ENCODE results near the gene OBP2A. TPM values are rescaled to one million over a fixed set of nuclear protein-coding genes. Genes with fewer than 3 reads are reported as not detected.
A peak's percentile ranks its signal among the peaks of the same experiment; 100 is the strongest.
"Not testable (repeated sequence)": the region's sequence is repeated elsewhere in the genome, so short reads cannot be mapped to it uniquely, and the experiment has no call there.

OBP2A gene
- total RNA-seq, 4 donors from 2014 or later: 1.0 to 3.9 (median 1.7) TPM; not detected in 1

DNA sequence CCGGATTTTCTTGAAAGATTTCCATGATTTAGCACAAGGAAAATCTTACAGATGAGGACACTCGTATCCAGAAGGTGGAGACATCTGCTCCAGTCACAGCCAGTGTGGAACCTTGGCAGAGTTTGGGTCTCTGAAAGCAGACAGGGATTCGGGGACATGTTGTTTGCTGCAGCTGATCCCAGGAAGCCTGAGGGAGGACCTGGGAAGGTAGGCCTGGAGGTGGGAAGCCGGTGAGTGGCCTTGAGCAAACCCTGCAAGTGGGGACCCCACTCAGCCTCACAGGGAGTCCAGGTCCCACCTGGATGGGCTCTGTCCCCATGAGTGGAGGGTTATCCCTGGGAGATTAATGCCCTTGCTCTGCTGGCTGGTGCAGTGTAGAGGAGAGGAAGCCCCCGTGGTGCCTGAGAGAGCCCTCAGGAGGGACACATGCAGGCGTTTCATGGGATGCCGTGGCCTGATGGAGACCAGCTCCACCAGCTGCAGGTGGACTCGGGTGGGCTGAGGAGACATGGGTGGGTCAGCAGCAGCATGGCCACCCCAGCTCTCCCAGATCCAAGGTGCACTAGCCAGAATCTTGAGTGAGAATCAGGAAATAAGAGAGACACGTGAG lies 37.6 kb upstream of the OBP2A start:
- no peaks in the 10 kb centered on the region for H3K27me3 ChIP-seq
- peak; percentile 27 to 71 for DNase-seq (ENCODE audit: low spot score in 2 of 2)
- no peaks in the 10 kb centered on the region for H3K9me3 ChIP-seq
- peaks cover 19% of the 10 kb centered on the region for H3K36me3 ChIP-seq
- H3K4me1 ChIP-seq: no peaks in the 10 kb centered on the region
- 84% methylated on average over 9 of the region's 9 CpGs for WGBS
- no peak overlapping the region for H3K4me3 ChIP-seq
- TF ChIP-seq EP300 (IDR thresholded peaks at IDR 0.05): no peak
- TF ChIP-seq POLR2A (IDR thresholded peaks at IDR 0.05): no peak
- no peak for TF ChIP-seq POLR2AphosphoS5 (IDR thresholded peaks at IDR 0.05)
- TF ChIP-seq, protein P1, sequence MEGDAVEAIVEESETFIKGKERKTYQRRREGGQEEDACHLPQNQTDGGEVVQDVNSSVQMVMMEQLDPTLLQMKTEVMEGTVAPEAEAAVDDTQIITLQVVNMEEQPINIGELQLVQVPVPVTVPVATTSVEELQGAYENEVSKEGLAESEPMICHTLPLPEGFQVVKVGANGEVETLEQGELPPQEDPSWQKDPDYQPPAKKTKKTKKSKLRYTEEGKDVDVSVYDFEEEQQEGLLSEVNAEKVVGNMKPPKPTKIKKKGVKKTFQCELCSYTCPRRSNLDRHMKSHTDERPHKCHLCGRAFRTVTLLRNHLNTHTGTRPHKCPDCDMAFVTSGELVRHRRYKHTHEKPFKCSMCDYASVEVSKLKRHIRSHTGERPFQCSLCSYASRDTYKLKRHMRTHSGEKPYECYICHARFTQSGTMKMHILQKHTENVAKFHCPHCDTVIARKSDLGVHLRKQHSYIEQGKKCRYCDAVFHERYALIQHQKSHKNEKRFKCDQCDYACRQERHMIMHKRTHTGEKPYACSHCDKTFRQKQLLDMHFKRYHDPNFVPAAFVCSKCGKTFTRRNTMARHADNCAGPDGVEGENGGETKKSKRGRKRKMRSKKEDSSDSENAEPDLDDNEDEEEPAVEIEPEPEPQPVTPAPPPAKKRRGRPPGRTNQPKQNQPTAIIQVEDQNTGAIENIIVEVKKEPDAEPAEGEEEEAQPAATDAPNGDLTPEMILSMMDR (IDR thresholded peaks at IDR 0.05): no peak
- H3K27ac ChIP-seq: no peak overlapping the region

DNA sequence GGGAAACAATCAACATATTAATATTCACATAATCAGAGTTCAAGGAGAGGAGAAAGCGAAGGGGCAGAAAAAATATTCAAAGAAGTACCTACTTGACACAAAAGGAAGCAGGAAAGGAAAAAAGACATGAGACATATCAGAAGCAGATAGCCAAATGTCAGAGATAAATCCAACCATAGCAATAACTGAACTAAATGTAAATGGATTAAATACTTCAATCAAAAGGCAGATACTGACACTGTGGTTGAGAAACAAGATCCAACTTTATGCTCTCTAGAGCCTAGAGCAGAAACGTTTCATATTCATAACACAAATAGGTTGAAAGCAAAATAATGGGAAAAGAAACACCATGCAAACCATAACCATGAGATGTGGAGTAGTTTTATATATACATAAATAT lies 36.5 kb upstream of the OBP2A start:
- Histone ChIP-seq H3K27me3 (peaks cover under 1% of the 10 kb centered on the region), H3K4me1 (no peaks in the 10 kb centered on the region), H3K36me3 (peaks cover 7% of the 10 kb centered on the region), H3K4me3 (no peak overlapping the region), H3K9me3 (no peaks in the 10 kb centered on the region), H3K27ac (no peak overlapping the region)
- WGBS: 89% methylated on average over 2 of the region's 2 CpGs
- DNase-seq (ENCODE audit: low spot score in 2 of 2): no peak
- TF ChIP-seq, protein P1 (IDR thresholded peaks at IDR 0.05): no peak
- TF ChIP-seq POLR2AphosphoS5 (IDR thresholded peaks at IDR 0.05): no peak
- no peak for TF ChIP-seq EP300 (IDR thresholded peaks at IDR 0.05)
- TF ChIP-seq POLR2A (IDR thresholded peaks at IDR 0.05): no peak

DNA sequence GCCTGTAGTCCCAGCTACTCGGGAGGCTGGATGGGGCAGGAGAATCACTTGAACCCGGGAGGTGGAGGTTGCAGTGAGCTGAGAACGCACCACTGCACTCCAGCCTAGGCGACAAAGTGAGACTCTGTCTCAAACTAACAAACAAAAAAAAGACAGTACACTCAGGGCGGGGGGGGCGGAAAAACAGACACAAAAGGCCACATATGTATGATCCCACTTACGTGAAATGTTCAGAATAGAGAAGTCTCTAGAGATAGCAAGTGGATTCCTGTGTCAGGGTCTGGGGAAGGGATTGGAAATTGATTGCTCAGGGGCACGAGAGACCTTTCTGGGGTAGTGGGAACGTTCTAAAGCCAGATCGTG lies 33.7 kb upstream of the OBP2A start:
- DNase-seq (ENCODE audit: low spot score in 2 of 2): peak; percentile 8 to 37
- no peak for TF ChIP-seq EP300 (IDR thresholded peaks at IDR 0.05)

DNA sequence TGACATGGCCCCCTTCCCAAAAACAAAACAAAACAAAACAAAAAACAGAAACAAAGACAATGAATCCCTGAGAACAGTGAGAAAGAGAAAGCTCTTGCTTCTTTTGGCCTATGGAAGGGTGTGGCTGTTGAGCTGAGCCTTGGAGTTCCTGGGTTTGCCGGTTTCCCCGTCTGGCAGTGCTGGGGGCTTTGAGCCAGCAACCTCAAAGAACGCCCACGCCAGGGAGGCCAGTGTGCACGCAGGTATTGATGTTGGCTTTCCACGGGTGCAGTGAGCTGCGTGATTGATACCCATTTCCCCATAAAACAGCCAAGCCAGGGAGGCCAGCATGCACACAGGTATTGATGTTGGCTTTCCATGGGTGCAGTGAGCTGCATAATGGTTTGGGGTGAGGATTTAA lies 33.0 kb upstream of the OBP2A start:
- Histone ChIP-seq H3K27me3 (peaks cover 10% of the 10 kb centered on the region), H3K27ac (no peak overlapping the region), H3K4me1 (no peaks in the 10 kb centered on the region), H3K9me3 (no peaks in the 10 kb centered on the region), H3K4me3 (no peak overlapping the region), H3K36me3 (no peaks in the 10 kb centered on the region)
- WGBS: 65% methylated on average over 7 of the region's 7 CpGs
- TF ChIP-seq POLR2A (IDR thresholded peaks at IDR 0.05) (no peak), EP300 (IDR thresholded peaks at IDR 0.05) (no peak), POLR2AphosphoS5 (IDR thresholded peaks at IDR 0.05) (no peak)
- TF ChIP-seq, protein P1 (IDR thresholded peaks at IDR 0.05): no peak
- DNase-seq (ENCODE audit: low spot score in 2 of 2): peak; percentile 50 to 61

More for the DNA sequence above, 33.7 kb upstream of the OBP2A start:
- Histone ChIP-seq H3K27me3 (peaks cover 10% of the 10 kb centered on the region), H3K4me1 (no peaks in the 10 kb centered on the region), H3K36me3 (no peaks in the 10 kb centered on the region), H3K4me3 (no peak overlapping the region), H3K27ac (no peak overlapping the region), H3K9me3 (no peaks in the 10 kb centered on the region)
- 80% methylated on average over 10 of the region's 10 CpGs for WGBS

DNA sequence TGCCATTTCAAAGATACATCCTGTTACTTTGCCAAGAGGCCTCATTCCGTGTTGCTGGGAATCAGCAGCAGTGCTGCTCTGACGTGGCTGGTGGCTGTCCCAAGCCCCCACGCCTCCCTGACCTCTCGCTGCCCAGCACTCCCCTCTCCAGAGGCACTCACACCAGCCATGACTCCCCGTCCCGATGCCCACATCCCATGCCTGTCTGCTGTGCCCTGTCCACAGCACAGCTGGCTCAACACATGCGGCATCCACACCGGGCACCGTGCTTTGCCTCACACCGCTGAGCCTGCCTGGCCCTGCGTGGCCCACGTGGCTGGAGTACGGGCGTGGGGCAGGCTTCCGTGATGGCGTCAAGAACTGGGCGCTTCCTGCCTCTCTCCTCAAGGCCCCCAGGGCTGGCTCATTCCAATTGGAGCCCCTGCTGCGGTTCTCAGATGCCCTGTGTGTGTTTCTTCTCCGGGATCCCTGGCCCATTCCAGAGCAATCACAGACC lies 32.5 kb upstream of the OBP2A start:
- Histone ChIP-seq H3K36me3 (no peaks in the 10 kb centered on the region), H3K4me1 (no peaks in the 10 kb centered on the region), H3K9me3 (no peaks in the 10 kb centered on the region), H3K27me3 (peaks cover 10% of the 10 kb centered on the region), H3K4me3 (no peak overlapping the region), H3K27ac (no peak overlapping the region)
- DNase-seq (ENCODE audit: low spot score in 2 of 2): peak; percentile 37 to 67
- 55% methylated on average over 5 of the region's 19 CpGs for WGBS
- no peak for TF ChIP-seq POLR2AphosphoS5 (IDR thresholded peaks at IDR 0.05)
- no peak for TF ChIP-seq EP300 (IDR thresholded peaks at IDR 0.05)
- TF ChIP-seq POLR2A (IDR thresholded peaks at IDR 0.05): no peak
- TF ChIP-seq, protein P1 (IDR thresholded peaks at IDR 0.05): no peak

DNA sequence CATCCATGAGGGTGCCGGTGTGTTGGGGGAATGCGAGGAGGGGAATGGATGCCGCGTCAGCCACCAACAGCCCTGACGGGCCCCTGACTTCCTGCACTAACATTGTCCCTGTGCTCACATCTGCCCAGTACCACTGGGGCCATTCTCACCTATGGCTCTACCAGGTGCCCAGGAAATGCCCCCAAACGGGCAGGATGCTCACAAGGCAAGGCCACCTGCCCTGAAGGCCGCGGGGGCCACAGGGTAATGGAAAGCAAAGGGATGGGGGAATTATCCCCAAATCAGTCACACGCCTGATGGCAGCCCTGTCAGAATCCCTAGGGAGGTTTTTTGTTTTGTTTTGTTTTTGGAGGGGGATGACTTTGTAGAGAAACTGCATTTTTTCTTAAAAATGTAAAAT lies 32.0 kb upstream of the OBP2A start:
- DNase-seq (ENCODE audit: low spot score in 2 of 2); H3K4me1 ChIP-seq: not testable (repeated sequence)
- WGBS: no CpG with 5 or more reads among the region's 9 CpGs

More for the DNA sequence above, 32.0 kb upstream of the OBP2A start:
- H3K4me3 ChIP-seq, H3K9me3 ChIP-seq, H3K36me3 ChIP-seq, H3K27ac ChIP-seq: not testable (repeated sequence)
- peaks cover 13% of the 10 kb centered on the region for H3K27me3 ChIP-seq

Data from suprapubic skin (tissue), 4 donors.